GM21529 (cell line): ENCODE data around the gene HOXC6.

Experiments used
- ATAC-seq: cut with Tn5 transposase; IDR thresholded peaks from one replicate; pipeline ENCODE4 v1.9.1; 2021; ENCODE audit not compliant: unreplicated experiment

Gene HOXC6

DNA sequence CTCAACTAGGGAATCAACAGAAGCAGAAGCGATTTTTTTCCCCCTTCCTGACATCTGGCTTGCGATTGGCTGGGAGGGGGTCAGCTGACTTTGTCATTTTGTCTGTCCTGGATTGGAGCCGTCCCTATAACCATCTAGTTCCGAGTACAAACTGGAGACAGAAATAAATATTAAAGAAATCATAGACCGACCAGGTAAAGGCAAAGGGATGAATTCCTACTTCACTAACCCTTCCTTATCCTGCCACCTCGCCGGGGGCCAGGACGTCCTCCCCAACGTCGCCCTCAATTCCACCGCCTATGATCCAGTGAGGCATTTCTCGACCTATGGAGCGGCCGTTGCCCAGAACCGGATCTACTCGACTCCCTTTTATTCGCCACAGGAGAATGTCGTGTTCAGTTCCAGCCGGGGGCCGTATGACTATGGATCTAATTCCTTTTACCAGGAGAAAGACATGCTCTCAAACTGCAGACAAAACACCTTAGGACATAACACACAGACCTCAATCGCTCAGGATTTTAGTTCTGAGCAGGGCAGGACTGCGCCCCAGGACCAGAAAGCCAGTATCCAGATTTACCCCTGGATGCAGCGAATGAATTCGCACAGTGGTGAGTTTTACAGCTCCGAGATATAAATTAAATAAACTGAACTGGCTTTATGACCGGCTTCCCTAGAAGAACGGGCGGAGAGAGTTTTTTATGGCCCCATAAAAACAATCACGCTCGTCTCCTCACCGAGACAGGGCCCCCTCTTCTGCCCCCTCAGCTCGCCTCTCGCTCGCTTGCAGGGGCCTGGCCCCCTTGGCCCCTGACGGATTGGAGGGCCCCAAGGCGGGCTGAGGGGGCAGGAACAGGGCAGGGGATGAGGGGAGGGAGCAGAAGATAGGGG is at the start of gene HOXC6:
Gene HOXC6 (plus strand): TSS at position 127 of the 888 bp plus-strand sequence. CDS start 82 bp downstream, at position 209.
- no peak for ATAC-seq

DNA sequence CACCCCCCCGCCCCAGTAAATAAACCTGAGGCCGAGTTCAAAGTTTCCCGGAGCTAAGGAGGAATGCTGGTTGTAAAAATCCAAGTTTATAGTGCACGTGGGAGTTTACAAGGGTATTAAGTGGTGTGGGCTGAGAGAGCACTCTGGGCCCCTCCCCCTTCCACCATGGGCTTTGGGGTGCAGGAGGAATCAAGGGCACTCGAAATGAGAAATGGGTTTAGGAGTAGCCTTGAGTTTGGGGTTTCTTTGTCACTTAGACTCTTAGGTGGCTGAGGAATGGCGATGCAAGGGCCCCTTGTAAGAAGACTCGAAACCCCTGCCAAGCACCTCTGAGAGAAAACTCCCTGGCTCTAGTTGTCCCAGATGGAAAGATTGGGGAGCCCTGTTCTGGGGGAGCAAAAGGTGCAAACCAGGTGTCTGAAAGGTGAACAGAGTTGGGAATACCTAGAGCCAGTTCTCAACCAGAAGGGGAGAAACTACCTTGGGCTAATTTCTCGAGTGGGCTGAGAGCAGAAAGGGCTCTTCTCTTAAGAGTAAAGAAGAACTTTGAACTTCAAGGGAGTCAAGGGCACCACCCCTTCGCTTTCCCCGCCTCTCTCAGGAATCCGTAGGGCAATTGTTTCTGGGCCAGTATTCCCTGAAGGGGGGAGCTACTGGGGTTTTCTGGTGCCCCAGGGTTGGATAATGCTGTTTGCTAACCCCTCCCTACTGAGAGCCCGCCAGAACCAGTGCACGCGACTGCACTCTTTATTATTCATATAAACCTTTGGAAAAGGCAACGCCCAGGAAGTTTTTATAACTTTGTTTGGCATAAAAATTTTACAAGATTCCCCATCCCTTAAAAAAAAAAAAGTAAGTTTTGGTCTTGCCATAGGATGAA is 49.5 kb upstream of the HOXC6 start:
- ATAC-seq, result no peak

DNA sequence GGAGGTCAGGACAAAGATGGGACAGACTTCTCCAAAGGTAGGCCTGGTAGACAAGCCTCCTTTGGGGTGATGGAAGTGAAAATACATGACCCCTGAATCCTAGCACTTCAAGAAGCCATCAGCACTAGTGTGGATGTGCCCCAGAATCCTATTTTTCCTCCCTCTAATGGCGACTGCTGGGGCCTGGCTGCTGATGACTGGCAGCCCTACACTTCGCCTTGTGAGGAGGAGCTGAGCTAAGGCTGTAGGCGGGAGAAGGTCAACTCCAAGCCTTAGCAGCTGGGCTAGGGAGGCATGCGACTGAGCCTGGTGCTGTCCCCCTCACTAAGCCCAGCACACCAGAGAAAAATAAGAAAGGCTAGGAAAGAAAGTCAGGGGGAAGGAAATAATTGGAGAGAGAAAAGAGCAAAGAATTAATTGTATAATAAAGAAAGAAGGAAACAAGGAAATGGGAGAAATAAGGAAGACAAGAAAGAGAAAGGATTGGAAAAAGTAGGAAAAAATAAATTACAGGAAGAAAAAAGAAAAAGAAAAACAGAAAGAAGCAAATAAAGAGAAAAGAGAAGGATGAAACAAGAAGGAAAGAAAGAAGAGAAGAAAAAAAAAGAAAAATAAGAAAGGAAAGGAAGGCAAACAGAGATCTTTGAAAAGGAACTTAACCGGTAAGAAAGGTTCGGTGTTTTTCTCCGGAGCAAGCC is 48.0 kb upstream of the HOXC6 start:
- ATAC-seq, result no peak

DNA sequence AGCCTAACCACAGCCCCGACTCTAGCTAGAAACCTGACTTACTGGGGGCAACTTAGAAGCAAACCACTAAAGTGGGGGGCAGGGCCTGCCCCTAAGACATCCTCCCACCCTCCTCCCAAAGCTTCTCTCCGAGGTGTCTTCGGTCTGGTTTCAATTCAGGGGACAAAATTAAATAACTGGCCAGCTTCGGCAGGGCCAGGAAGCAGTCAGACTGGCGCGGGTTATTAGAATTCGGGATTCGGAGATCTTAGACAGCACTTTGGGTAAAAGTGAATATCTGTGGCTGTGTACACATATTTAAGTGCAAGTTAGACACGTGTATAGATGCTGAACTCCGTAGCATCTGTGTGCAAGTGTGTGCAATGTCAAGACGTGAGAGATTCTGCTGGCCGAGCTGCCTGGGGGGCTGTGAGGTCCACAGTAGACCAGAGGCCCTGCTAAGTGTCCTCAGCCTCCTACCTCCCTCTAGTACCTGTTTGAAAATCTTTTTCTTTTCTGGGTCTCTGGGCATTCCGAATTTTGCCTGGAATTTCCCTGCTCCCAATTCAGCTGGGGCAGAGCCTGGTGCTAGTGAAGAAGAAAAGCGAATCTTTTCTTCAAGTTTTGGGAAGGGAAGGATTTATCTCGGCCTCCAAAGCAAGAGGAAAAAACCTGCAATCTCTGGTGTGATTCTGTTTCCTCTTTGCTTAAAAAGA is 47.3 kb upstream of the HOXC6 start:
- ATAC-seq, result no peak

DNA sequence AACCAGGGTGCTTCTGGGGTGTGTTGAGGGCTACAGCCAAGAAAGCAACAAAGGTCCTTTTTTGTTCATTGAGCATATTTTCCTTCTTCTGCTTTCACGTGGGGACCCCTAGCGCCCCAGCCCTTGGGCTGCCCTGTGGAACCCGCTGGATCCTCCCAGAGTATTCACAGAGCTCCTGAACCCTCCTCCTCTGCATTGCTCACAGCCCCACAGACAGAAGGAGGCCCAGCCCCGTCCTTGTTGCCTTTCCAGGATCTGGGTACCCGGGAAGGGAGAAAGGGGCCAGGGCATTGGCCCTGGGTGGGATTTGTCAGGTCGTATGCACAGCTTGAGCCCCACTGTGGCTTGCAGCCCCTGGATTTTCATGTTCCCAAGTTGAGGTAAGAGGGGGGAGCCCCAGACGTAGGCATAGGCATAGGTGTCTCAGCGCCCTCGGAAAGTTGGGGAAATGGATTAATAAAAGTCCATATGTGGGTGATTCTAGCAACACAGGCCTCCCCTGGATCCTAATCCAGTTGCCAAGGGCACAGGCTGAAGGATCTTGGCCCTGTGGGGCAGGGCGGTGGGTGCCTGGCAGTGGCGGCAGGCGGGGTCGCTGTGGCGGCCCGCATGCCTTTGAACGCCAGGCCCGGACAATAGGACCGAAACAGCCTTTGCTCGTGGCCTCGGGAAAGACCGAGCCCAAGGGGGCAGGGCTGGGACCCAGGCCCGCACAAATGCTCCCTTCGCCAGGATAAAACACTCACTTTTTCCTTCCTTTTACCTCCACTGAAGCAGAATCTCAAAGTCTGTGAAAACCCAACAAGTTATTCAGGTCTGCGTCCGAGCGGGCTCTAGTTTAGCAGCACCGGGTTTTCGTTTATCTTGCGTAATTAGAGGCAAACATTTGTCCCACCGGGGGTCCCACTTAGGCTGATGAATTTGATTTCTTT is 46.3 kb upstream of the HOXC6 start:
- no peak for ATAC-seq

DNA sequence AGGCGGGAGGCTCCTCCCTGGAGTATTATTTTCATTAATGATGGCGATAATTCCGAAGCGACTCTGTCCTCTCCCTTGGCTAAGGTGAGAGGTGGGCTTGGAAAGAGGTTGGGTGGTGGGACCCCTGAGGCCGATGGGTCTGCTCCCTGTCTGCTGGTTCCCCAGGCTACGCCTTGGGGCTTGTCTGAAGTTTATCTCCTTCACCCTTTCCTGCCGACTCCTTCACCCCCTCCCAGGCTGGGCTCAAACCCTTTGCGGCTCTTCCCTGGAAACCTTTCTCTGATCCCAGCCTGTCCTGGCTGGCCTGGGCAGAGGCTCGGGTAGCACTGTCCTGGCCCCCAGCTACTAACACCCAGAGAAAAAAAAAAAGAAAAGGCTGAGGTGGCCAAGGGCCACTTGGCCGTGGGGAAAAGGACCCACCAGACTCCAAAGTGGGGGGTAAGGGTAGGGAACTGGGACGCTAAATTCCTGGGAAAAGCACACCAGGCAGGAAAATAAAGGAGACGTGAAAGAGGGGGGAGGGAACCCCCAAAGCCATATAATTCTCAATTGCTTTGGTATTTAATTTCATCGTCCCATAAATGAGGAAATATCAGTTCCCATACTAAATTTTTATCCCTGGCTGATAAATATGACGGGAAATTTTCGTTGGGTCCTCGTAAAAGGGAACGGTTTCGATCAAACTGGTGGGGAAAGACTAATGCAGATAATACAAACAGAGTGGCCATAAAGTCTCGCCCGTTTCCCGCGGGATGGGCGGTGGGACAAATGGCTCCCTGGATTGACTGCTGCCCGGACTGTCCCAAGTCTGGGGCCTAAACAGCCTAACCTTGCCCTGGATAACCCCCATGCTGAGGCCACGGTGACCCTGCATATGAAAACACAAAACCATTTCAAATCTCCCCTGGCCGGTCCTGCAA is 45.3 kb upstream of the HOXC6 start:
- ATAC-seq, result no peak

DNA sequence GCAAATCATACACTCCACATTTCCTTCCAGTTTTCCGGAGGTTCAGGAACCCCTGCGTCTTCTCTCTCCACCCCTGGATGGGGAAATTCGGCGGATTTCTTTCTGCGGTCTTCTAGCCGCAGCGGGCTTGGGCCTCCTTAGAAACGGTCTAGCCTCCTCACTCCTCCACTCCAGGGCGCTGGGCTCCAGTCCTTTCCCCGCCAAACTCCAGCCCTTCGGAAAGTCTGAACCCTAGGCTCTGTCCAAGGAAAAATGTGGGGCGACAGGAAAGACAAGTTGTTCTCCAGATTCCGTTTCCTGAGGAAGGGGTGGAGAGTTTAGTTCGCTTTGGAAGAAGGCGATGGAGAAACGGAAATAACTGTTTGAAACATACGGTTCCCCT is 44.7 kb upstream of the HOXC6 start:
- no peak for ATAC-seq

DNA sequence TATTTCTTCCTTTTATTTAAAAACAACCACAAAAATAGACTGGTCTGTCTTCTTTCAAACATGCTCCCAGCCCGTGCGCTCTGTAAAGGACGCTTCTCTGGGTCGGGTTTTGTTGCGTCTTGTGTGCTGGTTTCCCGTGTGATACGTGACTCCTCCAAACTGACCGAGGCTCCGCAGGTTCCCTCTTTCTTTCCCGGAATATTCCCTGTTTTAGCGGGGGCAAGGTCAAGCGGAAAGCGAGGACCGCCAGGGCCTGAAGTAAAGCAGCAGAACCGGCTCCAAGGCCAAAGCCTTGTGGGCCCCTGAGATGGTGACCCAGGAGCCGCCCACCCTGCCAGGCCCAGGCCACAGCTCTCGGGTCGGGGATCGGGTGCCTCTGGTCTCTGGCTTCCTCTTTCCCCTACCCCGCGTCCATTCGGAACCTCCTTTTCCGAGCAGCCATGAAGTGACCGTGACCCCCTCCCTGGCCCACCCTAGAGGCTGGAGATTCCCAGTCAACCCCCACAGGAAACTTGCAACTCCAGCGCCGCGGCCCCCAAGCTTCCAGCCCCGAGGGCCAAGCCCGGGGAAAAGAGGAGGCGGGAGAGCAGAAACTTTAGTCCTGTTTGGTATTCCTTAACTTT is 44.2 kb upstream of the HOXC6 start:
- ATAC-seq, result no peak

DNA sequence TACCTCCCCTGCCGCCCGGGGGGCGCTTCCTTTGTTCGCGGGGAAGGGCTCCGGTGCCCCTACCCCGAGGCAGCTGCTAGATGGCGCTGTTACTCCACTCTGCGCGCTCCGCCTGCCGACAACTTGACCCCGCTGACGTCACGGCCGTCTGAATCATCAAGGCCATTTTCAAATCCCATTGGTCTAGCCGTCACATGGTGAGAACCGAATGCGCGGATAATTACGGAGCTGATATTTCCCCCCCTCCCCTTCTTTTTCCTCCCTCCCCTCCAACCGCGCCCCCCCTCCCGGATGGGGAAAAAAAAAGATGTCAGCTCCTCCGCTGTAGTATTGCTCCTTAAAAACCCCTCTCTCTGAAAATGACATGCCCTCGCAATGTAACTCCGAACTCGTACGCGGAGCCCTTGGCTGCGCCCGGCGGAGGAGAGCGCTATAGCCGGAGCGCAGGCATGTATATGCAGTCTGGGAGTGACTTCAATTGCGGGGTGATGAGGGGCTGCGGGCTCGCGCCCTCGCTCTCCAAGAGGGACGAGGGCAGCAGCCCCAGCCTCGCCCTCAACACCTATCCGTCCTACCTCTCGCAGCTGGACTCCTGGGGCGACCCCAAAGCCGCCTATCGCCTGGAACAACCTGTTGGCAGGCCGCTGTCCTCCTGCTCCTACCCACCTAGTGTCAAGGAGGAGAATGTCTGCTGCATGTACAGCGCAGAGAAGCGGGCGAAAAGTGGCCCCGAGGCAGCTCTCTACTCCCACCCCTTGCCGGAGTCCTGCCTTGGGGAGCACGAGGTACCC is 43.1 kb upstream of the HOXC6 start, which contains the start of gene HOXC10:
Gene HOXC10 (plus strand): TSS at position 246 of the 791 bp plus-strand sequence. CDS start 114 bp downstream, at position 360.
- no peak for ATAC-seq

DNA sequence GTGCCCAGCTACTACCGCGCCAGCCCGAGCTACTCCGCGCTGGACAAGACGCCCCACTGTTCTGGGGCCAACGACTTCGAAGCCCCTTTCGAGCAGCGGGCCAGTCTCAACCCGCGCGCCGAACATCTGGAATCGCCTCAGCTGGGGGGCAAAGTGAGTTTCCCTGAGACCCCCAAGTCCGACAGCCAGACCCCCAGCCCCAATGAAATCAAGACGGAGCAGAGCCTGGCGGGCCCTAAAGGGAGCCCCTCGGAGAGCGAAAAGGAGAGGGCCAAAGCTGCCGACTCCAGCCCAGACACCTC is 42.6 kb upstream of the HOXC6 start:
- ATAC-seq, result no peak

DNA sequence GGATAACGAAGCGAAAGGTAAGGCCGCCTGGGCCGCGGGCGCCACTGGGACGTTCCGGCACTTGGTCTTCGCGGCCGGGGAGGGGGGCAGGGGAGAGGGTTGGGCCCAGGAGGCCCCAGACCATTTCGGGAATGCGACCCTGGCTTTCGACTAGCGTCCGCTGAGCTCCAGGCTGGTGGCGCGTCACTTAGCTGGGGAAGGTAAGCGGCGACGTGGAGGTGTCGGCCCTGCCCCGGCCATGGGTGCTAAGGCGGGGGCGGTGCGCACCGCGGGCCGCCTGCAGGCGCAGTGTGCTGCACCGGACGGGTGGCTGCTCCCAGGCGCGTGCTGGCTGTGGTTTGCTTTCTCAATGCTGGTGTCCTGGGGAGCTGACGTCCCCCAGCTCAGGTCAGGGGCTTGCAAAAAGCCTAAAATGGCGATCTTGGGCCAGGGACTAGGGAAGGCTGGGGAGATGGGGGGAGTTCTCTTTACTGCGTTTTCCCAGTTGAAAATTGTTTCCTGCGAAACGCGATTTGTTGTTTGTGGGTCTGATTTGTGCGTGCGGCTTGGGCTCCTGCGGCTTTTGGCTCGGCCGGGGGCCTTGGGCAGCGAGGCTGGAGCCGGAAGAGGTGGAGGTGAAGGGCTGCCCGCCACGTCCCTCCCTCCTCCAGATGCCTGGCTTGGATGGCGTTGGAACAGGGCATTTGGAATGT is 42.1 kb upstream of the HOXC6 start:
- ATAC-seq, result no peak

DNA sequence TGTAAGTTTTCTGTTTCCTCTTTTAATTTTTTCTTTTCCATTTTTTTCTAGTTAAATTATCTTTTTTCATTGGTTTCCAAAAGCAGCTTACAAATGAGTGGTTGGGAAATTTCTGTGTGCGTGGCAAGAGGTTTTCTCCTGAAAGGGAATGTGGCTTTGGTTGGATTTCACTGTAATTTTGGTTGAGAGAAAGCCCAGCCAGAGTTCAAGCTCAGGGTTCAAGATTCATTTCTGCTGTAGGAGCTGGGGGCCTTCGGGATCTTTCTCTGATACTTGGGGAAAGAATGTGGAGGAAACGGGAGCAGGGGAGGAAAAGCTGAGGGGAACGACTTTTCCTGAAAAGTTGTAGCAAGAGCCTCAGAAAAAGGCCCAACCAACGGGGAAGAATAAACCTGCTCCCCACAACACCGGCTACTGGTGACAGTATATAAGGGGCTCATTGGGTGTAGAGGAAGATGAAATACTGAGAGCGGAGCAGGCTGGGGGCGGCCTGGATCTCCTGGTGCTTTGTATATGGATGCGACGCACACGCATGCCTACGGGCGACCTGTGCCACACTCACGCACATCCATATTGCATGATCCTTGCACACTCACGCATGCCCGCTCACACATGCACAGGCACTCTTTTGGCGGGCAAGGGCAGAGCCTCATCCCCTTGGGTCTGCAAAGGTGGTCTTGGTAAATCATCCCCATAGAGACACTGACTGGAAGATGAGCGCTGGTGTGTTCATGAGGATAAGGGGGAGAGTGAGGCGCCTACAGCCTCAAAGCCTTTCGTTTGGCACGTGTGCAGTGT is 41.4 kb upstream of the HOXC6 start:
- no peak for ATAC-seq

DNA sequence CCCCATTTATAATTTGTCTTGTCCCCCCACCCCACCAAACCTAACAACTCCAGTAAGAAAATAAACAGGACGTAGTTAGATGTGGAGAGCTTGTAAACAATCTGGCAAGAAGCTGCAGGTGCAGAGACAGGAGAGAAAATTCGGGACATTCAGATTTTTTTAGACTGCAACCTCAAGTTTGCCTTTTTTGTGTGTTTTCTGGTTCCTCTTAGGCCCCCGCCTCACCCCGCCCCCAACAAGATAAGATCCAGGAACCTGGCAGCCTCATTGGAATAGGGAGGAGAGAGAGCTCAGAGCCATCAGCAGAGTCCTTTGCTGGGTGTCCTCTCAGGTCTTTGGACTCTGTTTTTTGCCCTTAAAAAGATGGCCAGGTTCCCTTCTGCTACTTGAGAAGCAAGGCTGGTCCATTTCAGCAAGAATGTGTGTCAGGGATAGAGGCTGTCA is 40.4 kb upstream of the HOXC6 start:
- no peak for ATAC-seq

DNA sequence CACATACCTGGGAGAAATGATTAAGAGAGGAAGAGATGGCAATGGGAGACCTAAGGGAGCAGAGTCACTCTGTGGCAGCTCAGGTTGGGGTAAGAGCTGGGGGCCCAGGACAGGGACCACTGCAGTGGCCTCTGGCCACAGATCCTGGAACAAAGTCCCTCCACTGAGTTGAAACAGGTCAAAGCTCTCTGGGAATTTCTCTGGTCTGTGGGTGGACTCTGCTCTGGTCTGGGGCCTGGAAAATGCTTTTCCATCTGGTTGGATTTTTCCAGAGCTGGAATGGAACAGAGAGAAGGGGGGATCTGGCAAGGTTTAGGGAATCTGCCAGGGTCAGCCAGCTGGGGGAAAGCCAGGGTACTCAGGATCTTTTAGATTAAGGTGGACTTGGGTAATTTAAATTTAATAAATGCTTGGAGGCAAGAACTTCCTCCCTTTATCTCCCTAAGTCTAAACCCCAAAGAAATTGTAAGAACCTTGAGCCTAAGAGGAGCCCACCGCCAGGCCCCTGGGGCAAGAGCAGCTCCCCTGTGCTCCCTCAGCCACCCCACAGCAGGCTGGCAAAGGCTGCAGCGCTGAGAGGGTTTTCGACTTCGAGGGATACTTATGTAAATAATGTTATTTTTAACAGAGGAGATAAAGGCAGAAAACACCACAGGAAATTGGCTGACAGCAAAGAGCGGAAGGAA is 39.6 kb upstream of the HOXC6 start:
- no peak for ATAC-seq
